ELR (cell line): ENCODE measurements around the gene SLC38A2.

ENCODE experiments used
- DNase-seq: peaks from one replicate; pipeline ENCODE4 v3.0.0-alpha.2; 2015; ENCODE audit warnings: low read depth

Gene SLC38A2

DNA sequence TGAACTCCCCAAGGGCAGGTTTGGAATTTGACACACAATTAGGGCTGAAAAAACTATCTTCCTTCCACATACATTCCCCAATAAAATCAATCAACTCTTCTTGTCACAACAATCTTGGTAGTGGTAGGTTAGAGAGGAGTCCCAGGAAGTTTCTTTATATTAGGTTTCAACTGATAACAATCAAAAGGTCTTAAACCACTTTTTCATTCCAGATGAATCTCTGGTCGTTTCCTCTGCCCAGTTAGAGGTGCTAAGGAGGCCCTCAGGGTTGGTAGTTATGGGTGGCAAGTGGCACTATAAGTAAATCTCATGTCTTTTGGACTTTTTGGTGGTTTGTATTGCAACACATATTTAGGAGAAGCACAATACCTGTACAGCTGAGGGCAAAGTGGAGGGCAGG lies 1.7 kb upstream of the SLC38A2 start:
- DNase-seq: no peak

DNA sequence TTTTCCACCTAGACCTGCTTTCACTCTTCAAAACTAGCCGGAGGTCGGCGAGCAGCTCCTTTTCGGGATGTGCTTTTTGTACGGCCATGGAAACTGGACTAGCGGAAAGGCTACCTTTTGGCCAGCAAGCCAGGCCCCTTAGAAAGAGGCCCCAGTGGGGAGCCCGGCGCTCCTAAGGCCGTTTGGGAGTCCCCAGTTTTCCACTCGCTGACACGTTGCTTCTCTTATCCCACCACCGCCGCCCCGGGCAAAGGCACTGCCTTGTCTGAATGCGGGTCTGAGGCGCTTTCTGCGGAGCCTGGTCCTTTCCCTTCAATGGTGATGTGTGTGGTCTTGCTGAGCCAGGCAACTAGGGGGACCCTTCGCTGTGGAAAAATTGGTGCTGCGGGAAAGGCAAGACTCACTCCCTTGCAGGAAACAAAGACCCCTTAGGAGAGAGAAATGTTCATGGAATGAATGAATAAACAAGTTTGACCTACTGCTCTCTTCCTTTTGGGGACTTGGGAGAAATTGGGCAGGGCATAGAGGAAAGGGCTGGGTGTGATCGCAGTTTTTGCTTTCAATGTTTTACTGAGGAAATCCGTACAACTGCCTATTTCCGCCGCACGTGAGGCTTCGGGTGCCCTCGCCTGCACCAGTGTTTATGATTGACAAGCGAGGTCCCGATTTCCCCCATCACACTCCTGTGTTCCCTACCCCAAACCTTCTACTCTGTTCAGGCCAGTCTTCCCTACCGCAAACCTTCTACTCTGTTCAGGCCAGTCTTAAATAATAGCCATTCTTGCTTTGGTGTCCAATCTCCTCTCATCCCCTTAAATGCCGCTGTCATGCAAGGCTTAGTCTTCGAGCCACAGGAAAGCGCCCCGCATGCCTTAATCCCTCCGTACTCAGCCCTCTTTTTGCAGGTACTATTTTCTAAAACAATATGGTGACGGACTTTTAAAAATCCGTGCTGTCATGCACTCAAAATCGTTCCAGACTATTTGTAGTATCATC lies 1.0 kb upstream of the SLC38A2 start:
- DNase-seq: peak; percentile 71

DNA sequence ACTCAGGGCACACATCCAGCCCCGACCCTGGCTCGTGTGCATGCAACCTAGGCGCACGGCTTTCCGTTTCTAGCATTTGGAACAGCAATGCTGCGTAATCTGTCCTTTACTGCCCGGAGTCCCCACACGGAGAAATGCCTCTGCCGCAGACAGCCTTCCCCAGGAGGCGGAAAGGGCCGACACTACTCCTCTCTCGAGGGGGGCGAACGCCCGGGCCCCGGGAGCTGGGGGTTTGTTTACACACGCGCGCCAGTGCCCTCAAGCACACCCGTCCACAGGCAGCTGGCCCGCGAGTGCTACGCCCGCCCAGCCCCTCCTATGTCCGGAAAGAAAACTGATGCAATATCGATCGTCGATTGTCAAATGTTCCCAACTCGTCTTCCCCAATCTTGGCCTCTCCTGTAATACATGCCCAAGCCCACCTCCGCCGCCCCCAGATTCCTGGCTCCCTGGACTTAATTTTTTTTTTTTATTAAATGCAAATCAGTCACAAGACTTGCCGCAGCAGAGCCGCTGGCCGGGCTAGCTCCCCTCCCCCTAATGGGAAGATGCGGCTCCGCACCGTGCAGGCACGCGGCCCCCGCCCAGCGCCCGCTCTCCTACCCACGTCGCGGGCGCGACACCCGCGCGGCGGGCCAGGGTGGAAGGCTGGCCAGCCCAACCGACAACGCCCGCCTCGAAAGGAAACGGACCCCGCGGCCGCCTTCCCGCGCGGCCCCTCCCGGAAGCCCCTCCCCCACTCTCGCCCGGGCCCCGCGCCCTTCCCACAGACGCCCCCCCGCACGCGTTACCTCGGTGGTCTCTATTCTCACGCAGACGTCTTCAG lies 642 bp downstream of the SLC38A2 start:
- DNase-seq: peak; percentile 70

DNA sequence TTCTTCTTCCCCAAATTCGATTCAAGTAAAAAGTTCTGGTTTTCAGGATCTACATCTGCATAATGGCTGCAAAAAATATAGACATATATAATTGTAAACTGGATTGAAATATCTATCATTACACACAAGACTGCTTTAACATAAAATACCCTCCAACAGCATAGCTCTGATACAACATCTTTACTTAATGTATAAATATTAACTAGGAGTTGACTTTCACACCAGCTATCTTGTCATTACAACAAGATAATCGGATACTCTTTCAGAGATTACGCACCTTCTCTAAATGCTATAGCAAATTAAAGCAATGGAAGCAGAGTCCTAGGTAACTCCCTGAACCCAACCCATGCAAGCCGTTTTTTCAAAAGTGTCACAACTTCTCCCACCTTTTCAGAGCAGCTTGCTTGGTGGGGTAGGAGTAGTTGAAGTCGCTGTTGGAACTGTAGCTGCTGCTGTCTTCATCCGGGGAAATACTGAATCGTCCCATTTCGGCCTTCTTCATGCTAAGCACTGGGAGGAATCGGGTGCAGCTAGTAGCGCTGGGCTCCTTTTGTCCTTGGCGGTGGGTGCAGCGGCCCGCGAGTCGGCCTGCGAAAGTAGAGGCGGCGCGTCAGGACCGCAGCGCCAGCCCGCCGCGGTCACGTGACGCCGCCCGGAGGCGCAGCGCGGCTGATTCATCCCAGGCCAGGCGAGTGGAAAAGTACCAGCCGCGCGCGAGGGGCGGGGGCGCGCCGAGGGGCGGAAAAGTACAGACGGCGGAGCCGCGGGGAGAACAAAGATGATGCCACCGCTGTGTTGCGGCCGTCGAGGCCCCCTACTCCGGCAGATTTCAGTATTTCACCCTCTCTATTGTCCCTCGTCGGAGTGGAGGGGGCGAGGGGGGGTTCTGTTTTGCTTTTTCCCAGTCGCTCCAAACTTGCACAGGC lies 1.5 kb downstream of the SLC38A2 start:
- peak; percentile 92 for DNase-seq

DNA sequence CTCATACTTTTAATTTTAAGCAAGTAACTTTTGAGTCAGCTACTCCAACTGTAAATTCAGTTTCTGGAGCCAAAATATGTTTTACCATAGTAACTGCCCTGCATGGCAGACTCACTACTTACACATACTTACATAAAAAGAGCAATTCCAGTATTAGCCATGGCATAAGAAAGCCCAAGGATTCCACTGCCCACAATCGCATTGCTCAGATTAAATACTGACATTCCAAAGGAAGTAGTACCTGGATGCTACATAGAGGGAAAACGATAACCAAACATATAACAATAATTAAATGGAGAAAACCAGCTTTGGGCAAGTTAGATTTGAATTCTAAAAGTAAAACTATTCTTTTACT lies 2.2 kb downstream of the SLC38A2 start:
- DNase-seq: peak; percentile 59

DNA sequence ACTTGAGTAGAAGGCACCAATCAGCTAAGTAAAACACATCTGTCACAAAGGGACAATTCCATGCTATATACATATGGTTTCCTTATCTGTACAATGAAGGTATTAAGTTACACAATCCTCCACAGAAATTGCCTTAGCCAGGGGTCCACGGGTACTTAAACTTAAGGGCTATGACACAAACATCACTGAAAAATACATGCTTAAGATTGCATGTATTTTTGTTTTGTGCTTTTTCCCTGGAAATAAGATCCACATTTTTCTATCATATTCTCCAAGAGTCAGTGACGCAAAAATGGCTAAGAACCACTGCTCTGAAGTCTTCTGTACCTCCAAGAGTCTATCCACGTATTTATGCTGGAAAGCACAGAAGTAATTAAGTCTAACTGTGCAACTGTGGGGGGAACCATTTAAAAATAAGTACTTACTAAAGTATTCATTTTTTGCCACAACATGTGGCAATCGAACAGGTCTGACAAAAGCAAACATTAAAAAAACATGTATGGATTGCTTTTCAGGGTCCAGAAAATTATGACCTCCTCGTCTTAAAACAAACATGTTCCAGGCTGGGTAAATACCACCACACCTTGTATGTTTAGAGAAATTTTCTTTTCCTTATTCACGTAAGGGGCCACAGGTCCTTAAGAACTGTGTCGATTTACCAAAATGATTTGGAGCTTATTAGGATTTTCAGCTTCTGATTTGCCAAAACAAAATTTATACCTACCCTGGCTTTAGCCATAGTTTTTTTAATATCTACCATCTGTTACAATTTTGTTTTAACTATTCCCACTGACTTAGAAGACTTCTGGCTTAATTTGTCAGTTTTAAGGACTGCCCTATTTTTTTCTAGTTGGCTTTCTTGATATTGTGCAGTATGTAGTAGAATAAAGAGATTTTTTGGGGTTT lies 2.8 kb downstream of the SLC38A2 start:
- no peak for DNase-seq

DNA sequence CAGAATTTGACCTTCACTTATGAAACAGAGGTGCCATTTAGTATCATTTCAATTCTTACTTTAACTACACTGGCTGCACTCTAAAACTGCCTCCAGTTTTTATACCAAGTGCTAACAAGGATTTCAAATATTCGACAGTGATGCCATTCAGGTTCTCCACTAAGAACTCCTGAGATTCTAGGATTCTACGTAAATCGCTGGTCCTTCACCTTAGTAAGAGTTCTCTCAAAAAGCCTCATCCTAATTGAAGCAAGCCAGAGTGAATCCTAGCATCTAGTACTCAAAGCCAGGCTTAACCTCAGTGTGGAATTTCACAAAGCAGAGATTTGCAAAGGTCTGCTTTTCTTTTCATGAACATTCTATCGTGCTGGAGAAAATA lies 3.5 kb downstream of the SLC38A2 start:
- no peak for DNase-seq

DNA sequence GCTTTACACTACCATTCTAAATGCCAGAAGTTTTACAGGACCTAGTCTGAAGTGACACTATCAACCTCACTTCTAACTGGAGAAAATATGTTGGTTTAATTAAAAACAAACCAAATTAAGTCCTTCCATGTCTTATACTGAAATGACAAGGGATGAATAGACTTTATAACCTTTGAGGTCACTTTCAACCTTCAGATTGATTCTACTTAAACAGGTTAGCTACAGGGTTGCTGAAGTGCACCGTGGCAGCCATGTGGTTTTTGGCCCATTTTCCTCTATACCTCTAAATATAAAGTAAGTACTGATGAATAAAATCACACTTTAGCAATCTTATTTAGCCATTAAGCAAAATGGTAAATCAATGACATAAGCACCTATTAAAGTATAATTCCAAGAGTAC lies 3.9 kb downstream of the SLC38A2 start:
- no peak for DNase-seq

DNA sequence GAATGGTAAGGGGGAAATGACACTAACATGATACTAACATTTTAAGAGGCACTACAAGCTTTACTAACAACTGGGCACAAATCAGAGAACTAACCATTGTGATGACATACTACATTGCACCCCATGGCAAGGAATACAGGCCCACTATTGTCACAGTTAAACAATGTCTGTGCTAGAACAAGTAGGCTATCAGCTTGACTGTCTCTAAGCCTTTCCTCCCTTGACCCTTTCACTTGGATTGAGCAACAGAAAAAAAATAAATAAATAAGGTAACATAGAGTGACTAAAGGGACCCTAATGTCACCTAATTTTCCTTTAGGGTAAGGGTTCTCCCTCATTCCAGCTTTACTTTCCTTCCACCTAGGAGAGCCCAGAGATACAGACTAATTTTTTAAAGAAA lies 4.4 kb downstream of the SLC38A2 start:
- no peak for DNase-seq

DNA sequence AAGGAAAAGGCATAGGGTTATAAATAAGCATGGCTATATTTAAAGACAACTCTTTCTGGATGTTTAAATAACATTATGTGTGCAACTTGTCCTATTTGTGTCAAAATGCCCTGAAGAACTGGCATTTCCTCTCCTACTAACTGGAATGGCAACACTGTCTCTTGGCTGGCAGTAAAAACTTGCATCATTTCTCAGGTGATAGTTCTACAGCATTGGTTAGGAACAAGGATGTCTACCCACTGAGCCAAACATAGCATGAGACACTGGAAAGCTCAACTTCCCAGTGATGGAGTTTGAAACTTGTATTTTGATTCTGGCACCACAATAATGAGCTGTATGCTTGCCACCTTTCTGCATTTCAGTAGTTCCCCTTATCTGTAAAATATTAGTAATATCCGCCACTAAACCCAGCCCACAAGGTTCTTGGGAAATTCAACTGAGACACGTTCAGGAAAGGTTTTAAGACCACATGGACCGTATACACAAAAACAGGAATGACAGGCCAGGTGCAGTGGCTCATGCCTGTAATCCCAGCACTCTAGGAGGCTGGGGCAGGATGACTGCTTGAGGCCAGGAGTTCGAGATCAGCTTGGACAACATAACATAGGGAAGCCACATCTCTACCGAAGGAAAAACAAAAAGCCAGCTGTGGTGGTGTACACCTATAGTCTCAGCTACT lies 5.1 kb downstream of the SLC38A2 start:
- DNase-seq: no peak

DNA sequence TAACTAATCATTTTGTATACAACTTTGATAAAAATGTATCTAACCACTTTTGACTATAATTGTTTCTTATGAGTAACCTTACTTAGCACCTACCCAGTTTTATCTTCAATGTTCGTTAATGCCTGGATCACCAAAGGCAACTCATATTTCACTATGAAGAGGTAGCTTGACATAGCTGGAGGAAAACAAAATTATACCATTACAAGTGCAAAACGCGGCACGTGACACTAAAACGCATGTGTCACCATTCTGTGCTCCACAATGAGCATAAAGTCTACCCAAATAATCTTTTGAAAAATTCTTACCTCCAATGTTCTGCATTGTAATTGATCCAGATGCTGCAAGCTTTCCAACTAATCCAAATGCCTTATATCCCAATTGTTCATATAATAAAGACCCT lies 5.8 kb downstream of the SLC38A2 start:
- DNase-seq: no peak

DNA sequence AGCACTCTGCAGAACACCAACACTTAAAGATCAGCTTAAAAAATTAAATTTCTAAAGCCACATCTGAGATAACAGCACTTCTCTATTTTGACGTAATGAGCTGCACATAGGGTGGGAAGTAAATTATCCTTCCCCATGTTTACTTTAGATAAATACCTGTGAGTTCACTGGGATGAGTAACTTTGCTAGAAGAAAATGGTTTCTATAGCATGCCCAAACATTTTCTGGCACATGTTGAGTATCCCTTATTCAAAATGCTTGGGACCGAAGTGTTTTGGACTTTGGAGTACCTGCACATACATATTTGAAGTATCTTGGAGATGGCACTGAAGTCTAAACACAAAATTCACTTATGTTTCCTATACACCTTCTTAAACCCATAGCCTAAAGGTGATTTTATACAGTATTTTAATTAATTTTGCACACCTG lies 6.6 kb downstream of the SLC38A2 start:
- no peak for DNase-seq

DNA sequence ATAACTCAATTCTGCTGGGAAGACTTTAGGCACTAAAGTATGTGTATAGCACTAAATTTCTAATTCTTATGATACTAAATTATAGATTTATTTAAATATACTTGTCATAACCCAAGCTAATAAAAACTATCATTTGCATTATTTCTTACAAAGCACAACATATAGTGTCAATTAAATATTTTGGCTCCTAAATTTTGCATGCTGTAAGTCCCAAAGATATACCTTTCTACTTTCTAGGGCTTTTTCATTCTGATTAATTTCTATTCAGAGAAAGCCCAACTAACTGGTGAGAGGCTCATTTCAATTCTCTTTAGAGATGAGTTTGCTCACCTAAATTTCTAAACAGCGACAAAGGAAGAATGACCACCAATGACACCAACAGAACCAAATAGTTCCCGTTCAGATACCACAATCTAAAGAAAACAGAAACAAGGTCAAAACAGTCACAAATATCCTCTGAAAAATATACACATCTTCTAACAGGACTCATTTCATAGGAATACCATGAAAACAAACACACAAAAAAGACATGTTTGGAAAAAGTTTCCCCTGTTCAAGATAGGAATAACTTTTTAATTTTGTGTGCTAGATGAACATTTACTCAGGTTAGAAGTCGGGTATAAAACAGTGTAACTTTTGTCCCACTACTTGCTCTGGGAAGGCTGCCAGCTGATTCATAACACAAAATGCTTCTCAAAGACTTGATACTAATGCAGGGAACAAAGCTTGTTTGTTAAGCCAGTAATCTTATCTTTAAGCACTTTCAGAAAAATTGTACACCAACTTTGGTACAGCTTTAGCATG lies 7.6 kb downstream of the SLC38A2 start:
- DNase-seq: peak; percentile 87

DNA sequence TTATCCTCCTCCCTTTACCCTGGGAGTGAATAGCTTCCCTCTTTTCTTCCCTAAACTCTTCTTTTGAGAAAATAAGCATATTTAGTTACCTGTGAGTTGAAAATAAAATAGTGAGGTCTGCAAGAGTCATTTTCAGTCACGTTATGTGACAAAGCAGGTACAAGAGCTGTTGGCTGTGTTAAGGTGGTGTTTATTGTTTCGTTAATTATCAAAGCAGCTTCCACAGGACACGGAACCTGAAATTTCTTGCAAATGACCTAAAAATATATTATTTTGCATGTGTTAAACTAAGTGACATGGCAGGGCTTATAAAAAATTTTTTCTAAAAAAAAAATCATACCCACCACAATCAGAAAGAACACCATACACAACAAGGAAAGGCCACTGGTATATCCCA lies 8.3 kb downstream of the SLC38A2 start:
- no peak for DNase-seq

DNA sequence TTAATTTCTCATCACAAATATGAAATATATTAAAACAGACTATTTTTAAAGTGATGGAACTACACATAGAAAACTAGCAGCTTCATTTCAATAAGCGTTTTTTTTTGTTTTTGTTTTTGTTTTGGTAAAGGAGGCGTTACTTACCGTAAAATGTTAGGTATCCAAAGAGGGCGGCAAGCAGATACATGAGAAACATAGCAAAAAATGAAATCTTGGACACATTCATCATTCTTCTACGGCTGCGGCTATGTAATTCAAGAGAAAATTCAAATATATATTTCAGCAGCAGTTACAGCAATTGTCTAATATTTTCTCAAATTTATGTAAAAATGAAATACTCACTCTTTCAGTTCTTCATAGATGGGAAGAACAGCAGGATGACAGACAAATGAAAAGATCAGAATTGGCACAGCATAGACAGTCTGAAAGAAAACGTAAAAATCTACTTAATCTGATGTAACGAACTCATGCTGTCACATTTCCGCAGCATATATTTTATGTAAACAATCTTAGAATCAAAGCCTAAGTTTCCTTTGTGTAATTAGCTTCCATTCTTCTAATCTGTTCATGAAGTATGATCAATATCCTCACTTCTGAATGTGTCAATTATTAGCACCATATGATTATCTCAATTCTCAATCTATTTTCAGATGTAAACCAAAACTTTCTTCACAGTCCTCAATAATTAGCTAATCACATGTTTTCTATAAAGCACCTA lies 8.8 kb downstream of the SLC38A2 start:
- DNase-seq: no peak

DNA sequence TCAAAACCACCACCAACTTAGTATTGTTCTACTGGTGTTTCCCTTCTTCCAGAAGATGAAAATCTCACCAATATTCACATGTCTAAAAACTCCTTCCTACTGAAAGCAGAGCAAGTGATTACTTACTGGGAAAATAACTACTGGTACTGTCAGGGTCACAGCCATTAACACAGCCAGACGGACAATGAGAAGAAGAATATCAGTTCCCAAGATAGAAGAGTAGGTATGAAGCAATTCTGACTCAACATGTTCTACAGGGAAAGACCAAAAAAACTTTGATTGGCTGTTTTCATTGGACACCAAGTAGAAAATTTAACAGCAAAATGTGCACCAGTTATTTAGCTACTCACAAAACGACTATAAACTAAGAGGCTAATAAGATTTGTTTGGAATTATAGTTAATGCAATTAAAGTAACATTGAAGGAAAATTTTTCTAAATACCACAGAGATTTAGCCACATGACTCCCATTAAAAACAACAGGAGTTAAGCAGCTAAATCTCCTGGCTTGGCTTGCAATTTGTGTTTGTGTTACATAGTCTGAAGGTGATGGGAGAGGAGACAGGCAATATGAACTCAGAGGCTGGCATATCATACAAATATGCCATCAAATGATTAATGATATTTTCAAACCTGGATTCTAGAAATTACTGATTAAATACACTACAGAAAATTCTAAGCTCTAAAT lies 9.5 kb downstream of the SLC38A2 start:
- no peak for DNase-seq

DNA sequence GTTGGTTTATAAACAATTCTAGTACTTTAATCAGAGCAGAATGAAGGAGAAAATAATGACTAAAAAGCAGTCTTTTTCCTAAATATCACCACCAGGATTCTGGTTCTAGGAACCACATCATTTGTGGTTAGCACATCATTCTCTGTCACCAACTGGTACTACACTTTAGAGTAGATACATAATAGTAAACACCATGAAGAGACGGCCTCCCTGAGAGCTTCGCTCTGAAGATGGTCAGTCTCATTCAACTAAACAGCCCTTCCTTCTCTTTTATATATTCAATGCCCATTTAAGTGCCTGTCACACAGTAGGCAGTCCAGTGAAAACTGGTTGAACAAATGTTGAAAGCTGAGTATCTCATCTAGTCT lies 10.9 kb downstream of the SLC38A2 start:
- DNase-seq: peak; percentile 25

DNA sequence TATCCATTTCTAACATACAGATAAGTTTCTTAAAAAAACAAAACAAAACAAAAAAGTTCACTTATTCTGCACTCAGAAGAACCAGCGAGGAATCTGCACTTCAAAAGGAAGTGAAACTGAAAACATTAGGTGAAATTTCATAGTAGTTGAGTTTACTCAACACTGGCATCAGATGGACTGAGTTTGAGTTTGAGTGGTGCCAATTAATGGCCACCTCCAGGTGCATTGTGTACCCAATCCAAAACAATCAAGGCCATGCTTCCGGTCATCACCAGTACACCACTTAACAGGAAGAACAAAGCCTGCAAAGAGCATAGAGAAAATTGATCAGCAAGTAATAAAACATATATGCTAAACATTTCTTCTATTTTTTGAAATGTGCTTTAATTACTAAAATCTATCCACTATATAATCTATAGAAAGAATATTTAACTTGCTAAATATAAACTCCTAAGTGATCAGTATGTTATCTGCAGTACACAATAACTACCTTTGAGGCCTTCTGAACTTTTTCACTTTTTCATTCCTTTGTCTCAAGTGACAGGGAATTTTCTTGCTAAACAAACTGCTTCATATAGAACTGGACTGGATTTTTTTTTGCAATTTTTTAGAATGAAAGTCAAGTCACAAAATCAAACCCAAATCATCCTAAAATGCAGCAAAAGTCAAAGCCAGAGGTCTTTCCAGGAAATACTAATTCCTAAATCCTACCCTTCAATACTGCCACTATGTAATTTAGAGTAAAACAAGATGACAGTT lies 11.5 kb downstream of the SLC38A2 start:
- no peak for DNase-seq
